ENCODE measurements around the gene ATP8A2. TPM values are rescaled to one million over a fixed set of nuclear protein-coding genes. Genes with fewer than 3 reads are reported as not detected.

The ATP8A2 gene
- total and polyA plus RNA-seq, 9 of the 15 experiments (the other 6 are each of a cell fraction or from before 2014, with no cell fraction given) = under 0.01 to 0.33 (median 0.06) TPM; not detected in 4

DNA sequence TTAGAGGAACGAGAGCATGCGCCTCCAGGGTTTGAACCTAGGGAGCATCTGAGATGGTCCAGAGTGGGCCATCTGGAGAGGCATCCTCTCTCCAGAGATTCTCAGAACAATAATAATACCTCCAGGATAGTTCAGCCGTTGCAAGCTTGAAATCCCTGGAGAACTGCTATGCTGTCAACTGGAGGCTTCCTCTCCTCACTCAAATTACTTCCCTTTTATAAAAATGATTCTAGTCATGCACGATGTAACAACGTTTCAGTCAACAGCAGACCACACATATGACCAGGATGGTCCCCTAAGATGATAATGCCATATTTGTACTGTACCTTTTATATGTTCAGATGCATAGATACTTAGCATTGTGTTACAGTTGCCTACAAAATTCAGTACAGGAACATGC is 571.3 kb downstream of the ATP8A2 start:
- no peaks in the 10 kb centered on the region for H3K4me1 ChIP-seq (replicated peaks in 1 of 2; ENCODE audit: control insufficient read depth in 2 of 2, insufficient read depth in 2 of 2, low read length in 2 of 2)
- ChIA-PET POLR2A (no interaction called here), CTCF (ENCODE audit: low intra/inter-chr PET ratio) (no interaction called here)
- no peak for ATAC-seq
- H2AFZ ChIP-seq (ENCODE audit: low read depth, low read length) = no peak overlapping the region
- intact Hi-C loops (cut with micrococcal nuclease) (no loop called here), in situ Hi-C loops (cut with MboI) (no loop called here)
- FAIRE-seq = no peak
- no peaks in the 10 kb centered on the region for H3K79me2 ChIP-seq (ENCODE audit: control insufficient read depth, insufficient read depth, low read length)
- DNase-seq (ENCODE audit: extremely low read depth in 1 of 4, low spot score in 3 of 4) = no peak
- H3K27ac ChIP-seq (ENCODE audit: extremely low read depth, low read depth, low read length) = no peak overlapping the region
- no peak overlapping the region for H3K9ac ChIP-seq (ENCODE audit: insufficient read depth in 1 of 2, low read depth in 2 of 2, low read length in 2 of 2)
- H3K9me3 ChIP-seq (replicated peaks; ENCODE audit: control insufficient read depth, insufficient read depth, low read depth, low read length) = no peaks in the 10 kb centered on the region
- H3K36me3 ChIP-seq (ENCODE audit: control insufficient read depth, insufficient read depth, low read length) = no peaks in the 10 kb centered on the region
- no peak overlapping the region for H3K4me2 ChIP-seq (ENCODE audit: insufficient read depth, low read length)
- no peaks in the 10 kb centered on the region for H4K20me1 ChIP-seq (replicated peaks; ENCODE audit: control insufficient read depth, insufficient read depth, low read length)
- H3K9me1 ChIP-seq (ENCODE audit: control insufficient read depth, insufficient read depth, low read length) = no peaks in the 10 kb centered on the region
- peaks cover 0 to 21% of the 10 kb centered on the region in 2 experiments; a peak in 2 of 5 replicates for H3K27me3 ChIP-seq (ENCODE audit: control insufficient read depth in 2 of 2, insufficient read depth in 2 of 2, low read length in 2 of 2)
- BruUV-seq (replicated peaks) = no TSS peak
- 2% methylated on average over 4 of the region's 5 CpGs for WGBS (ENCODE audit: insufficient coverage, low coverage, missing lambda C conversion rate)
- H3K4me3 ChIP-seq = no peak overlapping the region
- TF ChIP-seq JUND (IDR thresholded peaks at IDR 0.05; ENCODE audit: borderline replicate concordance, low read depth, low read length) (no peak), JUND (tag; IDR thresholded peaks at IDR 0.05; ENCODE audit: borderline replicate concordance, low read depth, low read length) (no peak), FOXJ3 (CRISPR knock-in tag; IDR thresholded peaks at IDR 0.05) (no peak), YY1 (IDR thresholded peaks at IDR 0.05; ENCODE audit: borderline replicate concordance in 1 of 3, control insufficient read depth in 1 of 3, extremely low read depth in 1 of 3, insufficient read depth in 3 of 3, insufficient read length in 1 of 3, insufficient replicate concordance in 2 of 3, low read depth in 1 of 3, low read length in 2 of 3) (no peak), ARNT (IDR thresholded peaks at IDR 0.05) (no peak), EGR1 (conservative IDR thresholded peaks at IDR 0.05) (no peak), POLR2H (tag; IDR thresholded peaks at IDR 0.05; ENCODE audit: low read depth) (no peak), FUS (optimal IDR thresholded peaks at IDR 0.05; ENCODE audit: low read depth, low read length) (no peak), ZNF431 (CRISPR knock-in tag; IDR thresholded peaks at IDR 0.05) (no peak), BRD4 (IDR thresholded peaks at IDR 0.05) (no peak), BHLHE40 (IDR thresholded peaks at IDR 0.05; ENCODE audit: low read length) (no peak)
- TF ChIP-seq, protein P1, sequence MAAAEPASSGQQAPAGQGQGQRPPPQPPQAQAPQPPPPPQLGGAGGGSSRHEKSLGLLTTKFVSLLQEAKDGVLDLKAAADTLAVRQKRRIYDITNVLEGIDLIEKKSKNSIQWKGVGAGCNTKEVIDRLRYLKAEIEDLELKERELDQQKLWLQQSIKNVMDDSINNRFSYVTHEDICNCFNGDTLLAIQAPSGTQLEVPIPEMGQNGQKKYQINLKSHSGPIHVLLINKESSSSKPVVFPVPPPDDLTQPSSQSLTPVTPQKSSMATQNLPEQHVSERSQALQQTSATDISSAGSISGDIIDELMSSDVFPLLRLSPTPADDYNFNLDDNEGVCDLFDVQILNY (CRISPR knock-in tag; IDR thresholded peaks at IDR 0.05) = no peak
- TF ChIP-seq, protein P2, sequence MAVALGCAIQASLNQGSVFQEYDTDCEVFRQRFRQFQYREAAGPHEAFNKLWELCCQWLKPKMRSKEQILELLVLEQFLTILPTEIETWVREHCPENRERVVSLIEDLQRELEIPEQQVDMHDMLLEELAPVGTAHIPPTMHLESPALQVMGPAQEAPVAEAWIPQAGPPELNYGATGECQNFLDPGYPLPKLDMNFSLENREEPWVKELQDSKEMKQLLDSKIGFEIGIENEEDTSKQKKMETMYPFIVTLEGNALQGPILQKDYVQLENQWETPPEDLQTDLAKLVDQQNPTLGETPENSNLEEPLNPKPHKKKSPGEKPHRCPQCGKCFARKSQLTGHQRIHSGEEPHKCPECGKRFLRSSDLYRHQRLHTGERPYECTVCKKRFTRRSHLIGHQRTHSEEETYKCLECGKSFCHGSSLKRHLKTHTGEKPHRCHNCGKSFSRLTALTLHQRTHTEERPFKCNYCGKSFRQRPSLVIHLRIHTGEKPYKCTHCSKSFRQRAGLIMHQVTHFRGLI (CRISPR knock-in tag; IDR thresholded peaks at IDR 0.05) = no peak
- TF ChIP-seq, protein P3, sequence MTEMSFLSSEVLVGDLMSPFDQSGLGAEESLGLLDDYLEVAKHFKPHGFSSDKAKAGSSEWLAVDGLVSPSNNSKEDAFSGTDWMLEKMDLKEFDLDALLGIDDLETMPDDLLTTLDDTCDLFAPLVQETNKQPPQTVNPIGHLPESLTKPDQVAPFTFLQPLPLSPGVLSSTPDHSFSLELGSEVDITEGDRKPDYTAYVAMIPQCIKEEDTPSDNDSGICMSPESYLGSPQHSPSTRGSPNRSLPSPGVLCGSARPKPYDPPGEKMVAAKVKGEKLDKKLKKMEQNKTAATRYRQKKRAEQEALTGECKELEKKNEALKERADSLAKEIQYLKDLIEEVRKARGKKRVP (CRISPR knock-in tag; IDR thresholded peaks at IDR 0.05) = no peak

Measured in K562 (cell line).